T-helper 17 cell (primary cell): ENCODE measurements around the gene RHOJ. TPM values are rescaled to one million over a fixed set of nuclear protein-coding genes. Genes with fewer than 3 reads are reported as not detected.

Experiments used
- ATAC-seq: fragments of 150-1000 bp; cut with Tn5 transposase; 2 replicates; pipeline ENCODE4 v1.10.0; 2021; ENCODE audit warnings: mild to moderate bottlenecking, moderate library complexity
- DNase-seq, 3 donors: peaks; one replicate each; pipeline versions ENCODE4 v3.0.0 to v3.0.0-alpha.2; 2020 to 2021
- H3K9me3 ChIP-seq: one replicate; pipeline ENCODE4 v1.7.0; 2013; ENCODE audit warnings: low read length, mild to moderate bottlenecking; ENCODE audit not compliant: control insufficient read depth, poor library complexity, severe bottlenecking
- H3K27ac Mint-ChIP-seq: one replicate; pipeline ENCODE4 v1.8.0; 2022; ENCODE audit warnings: mild to moderate bottlenecking, moderate library complexity, mixed read lengths
- H3K27me3 Mint-ChIP-seq: one replicate; pipeline ENCODE4 v1.8.0; 2022; ENCODE audit warnings: mixed read lengths
- H3K36me3 Mint-ChIP-seq: one replicate; pipeline ENCODE4 v1.8.0; 2022; ENCODE audit warnings: low read depth, mixed read lengths
- H3K4me1 Mint-ChIP-seq: one replicate; pipeline ENCODE4 v1.8.0; 2022; ENCODE audit warnings: mild to moderate bottlenecking, mixed read lengths
- H3K4me3 Mint-ChIP-seq: one replicate; pipeline ENCODE4 v1.8.0; 2022; ENCODE audit warnings: mild to moderate bottlenecking, moderate library complexity, mixed read lengths
- total RNA-seq, 4 donors: library from RNA in 2 of 4; stranded (reverse) in 2 of 4; gene quantifications; one replicate each; pipeline ENCODE4 v1.2.3 and lab custom pipeline; 2022 to 2026

RHOJ gene
- total RNA-seq, 2 donors from 2014 or later, result not detected

DNA sequence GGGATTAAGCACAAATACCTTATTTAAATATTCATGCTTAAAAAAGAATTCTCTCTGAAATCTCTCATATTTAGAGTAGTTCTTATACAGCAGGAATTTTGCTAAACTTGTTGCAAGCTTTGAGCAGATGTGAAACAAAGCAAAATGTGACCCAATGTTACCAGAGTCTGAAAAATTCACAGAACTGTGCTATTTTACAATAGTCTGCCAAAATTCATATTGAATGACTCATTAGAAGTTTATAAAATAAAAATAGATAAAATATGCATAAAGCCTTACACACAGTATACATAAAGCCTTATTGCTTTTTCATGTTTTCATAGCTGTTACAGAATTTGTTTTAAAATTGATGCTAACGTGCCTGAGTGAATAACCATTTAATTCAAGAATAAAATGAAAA lies 17.8 kb upstream of the RHOJ start:
- Mint-ChIP-seq H3K27me3 (no peaks in the 10 kb centered on the region), H3K4me1 (no peaks in the 10 kb centered on the region), H3K36me3 (no peaks in the 10 kb centered on the region), H3K27ac (no peak overlapping the region), H3K4me3 (no peak overlapping the region)
- DNase-seq (no peak), ATAC-seq (no peak)
- H3K9me3 ChIP-seq, result no peaks in the 10 kb centered on the region

DNA sequence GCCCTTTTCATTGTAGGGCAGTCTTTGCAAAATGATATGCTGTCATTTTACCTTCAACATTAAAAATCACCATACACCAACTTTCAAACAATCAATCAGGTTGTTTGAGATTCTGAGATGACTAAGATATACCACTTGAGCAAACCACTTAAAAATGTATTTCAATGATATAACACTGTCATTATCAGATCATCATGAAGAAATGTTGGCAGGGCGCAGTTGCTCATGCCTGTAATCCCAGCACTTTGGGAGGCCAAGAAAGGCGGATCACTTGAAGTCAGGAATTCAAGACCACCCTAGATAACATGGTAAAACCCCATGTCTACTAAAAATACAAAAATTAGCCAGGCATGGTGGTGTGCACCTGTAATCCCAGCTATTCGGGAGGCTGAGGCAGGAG lies 13.0 kb upstream of the RHOJ start:
- ATAC-seq (no peak), DNase-seq (no peak)
- Mint-ChIP-seq H3K27me3 (no peaks in the 10 kb centered on the region), H3K27ac (no peak overlapping the region), H3K36me3 (no peaks in the 10 kb centered on the region), H3K4me1 (no peaks in the 10 kb centered on the region), H3K4me3 (no peak overlapping the region)
- no peaks in the 10 kb centered on the region for H3K9me3 ChIP-seq

DNA sequence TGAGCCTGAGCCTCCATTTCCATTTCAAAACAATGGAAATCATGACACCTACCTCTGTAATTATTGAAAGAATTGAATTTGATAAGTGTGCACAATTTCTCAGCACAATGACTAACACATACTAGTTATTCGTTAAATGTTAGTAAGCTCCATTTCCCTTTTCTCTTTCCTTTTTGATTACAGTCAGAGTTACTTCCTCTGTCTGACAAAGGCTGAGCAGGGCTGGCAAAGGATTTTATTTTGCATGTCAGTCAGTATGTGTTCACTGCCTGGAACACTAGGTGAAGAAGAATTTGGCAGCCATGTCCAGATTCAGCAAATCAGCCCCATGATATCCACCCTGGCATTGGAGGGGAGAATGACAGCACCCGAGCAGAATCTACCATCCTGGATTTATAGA lies 12.2 kb upstream of the RHOJ start:
- no peak for DNase-seq
- no peaks in the 10 kb centered on the region for H3K36me3 Mint-ChIP-seq
- H3K27me3 Mint-ChIP-seq, result no peaks in the 10 kb centered on the region
- no peaks in the 10 kb centered on the region for H3K9me3 ChIP-seq
- no peak overlapping the region for H3K4me3 Mint-ChIP-seq
- no peak overlapping the region for H3K27ac Mint-ChIP-seq
- H3K4me1 Mint-ChIP-seq, result no peaks in the 10 kb centered on the region
- no peak for ATAC-seq

DNA sequence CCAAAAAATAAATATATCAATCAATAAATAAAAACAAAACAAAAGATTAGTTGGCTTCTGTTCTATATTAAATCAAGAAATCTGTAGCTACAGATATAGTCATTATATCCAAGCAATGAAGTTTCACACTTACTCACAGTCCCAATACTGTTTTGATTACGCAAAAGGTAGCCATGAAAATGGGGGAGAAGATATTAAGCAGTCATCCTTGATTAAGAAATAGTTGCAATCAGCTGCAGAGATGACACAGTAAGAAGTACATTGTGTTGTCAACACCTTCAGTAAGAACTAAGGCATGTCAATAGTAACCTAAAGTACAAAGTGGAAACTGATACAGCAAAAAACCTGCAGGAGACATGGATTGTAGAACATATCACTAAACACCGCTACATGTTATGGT lies 11.0 kb upstream of the RHOJ start:
- ATAC-seq (no peak), DNase-seq (no peak)
- Mint-ChIP-seq H3K36me3 (no peaks in the 10 kb centered on the region), H3K27ac (no peak overlapping the region), H3K4me3 (no peak overlapping the region), H3K4me1 (no peaks in the 10 kb centered on the region), H3K27me3 (no peaks in the 10 kb centered on the region)
- H3K9me3 ChIP-seq, result no peaks in the 10 kb centered on the region

DNA sequence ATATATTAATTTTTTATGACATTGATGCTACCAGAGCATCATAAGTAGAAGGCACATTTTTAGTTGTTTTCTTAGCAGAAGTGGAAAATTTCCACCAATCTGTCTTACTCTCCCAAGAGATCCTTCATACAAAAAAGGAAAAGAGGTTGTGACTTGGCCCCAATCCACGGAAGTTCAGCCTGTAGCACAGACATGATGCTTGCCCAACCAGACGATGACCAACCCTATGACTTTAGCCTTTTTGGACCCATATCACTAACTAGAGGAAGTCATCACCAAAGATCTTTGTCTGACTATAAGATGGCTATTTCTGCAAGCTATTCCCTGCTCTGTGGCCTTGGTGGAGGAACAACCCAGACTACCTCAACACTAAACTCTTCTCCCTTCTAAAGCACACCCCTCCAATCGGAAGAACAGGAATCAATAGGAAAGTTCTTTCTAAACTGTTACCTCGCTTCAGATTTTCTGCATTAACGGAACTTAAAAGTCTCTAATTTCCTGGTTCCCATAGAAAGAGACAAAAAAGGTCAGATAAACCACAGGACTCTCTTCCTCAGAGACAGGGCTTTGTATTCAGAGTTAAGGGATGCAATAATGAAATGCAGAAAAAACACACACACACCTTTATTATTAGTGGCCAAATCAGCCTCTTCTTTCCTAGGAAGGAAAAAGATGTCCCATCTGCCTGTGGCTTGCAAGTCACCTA lies 4.1 kb upstream of the RHOJ start:
- DNase-seq (no peak), ATAC-seq (no peak)
- no peaks in the 10 kb centered on the region for H3K9me3 ChIP-seq
- no peak overlapping the region for H3K4me3 Mint-ChIP-seq
- peaks cover 24% of the 10 kb centered on the region for H3K27me3 Mint-ChIP-seq
- H3K36me3 Mint-ChIP-seq, result no peaks in the 10 kb centered on the region
- no peaks in the 10 kb centered on the region for H3K4me1 Mint-ChIP-seq
- no peak overlapping the region for H3K27ac Mint-ChIP-seq

DNA sequence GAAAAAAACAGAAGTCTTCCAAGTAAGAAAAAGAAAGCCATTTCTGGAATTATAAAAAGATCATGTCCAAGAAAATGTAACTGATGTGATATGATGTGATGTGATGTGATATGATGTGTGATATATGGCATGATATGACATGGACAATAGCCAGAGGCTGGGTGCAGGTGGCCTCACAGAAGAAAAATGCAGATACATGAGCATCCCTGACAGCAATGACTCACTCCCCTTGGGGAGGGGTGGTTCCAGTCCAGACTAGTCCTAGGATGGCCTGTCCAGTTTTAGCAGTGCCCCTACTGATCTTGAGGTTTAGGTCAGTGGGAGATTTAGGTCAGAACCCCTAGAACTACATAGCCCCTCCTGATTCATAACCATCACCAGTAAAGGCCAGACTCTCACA lies 3.5 kb upstream of the RHOJ start:
- DNase-seq (no peak), ATAC-seq (no peak)
- no peak overlapping the region for H3K27ac Mint-ChIP-seq
- no peak overlapping the region for H3K4me3 Mint-ChIP-seq
- H3K9me3 ChIP-seq, result no peaks in the 10 kb centered on the region
- H3K36me3 Mint-ChIP-seq, result no peaks in the 10 kb centered on the region
- peaks cover 24% of the 10 kb centered on the region for H3K27me3 Mint-ChIP-seq
- no peaks in the 10 kb centered on the region for H3K4me1 Mint-ChIP-seq

DNA sequence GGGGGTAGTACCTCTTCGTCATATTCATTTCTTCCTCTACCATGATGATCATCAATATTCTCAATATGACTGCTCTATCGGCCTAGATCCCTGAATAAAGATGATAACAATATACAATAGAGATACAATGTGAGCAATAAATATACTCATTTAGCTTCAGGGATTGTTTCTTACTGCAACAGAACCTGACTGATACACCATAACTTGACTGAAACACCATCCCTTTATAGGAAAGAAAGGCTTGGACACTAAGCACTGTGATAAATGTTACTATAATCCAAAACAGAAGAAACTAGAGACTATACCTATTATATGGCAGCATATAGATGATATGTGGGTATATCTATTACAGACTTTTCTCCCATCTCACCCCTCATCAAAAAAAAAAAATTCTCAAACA lies 1.2 kb upstream of the RHOJ start:
- Mint-ChIP-seq H3K27me3 (peaks cover 24% of the 10 kb centered on the region), H3K4me3 (no peak overlapping the region), H3K4me1 (no peaks in the 10 kb centered on the region), H3K27ac (no peak overlapping the region), H3K36me3 (no peaks in the 10 kb centered on the region)
- no peaks in the 10 kb centered on the region for H3K9me3 ChIP-seq
- DNase-seq (no peak), ATAC-seq (no peak)

DNA sequence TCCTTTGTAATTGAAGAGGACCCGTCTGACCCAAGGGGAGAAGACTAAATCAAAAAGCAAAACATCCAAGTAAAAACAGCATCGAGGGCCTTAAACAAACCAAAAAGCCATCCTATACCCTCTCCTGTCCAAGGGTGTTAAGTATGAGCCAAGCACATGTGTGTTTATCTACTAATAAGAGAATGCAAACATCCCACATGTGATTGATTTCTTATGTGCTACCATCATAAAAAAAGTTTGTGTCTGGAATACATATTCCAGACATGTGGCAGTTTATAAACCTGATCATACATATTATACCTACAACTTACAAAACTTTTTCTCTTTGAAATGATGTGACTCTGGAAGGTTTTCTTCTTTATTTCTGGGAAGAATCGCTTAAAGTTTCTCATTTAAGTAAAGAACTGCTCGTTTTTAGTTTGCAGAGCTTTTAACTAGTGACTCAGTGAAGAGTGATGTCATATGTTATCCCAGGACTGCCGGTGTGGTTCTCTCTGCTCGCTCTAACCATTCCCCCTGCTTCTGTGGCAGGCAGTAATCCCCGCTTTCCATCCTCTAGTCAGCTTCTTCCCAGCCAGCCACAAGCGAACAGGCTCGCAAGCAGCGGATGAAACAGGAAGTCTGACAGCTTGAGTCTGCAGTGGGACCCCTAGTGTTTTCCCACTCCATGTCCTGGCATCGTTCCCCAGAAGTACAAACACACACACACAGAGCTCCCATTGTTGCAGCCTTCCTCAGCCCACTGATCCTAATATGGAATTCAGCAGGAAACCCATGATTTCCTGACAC lies 431 bp upstream of the RHOJ start:
- no peaks in the 10 kb centered on the region for H3K9me3 ChIP-seq
- Mint-ChIP-seq H3K4me3 (no peak overlapping the region), H3K4me1 (no peaks in the 10 kb centered on the region), H3K27me3 (peaks cover 24% of the 10 kb centered on the region), H3K27ac (no peak overlapping the region), H3K36me3 (no peaks in the 10 kb centered on the region)
- ATAC-seq, result no peak
- DNase-seq, result no peak

DNA sequence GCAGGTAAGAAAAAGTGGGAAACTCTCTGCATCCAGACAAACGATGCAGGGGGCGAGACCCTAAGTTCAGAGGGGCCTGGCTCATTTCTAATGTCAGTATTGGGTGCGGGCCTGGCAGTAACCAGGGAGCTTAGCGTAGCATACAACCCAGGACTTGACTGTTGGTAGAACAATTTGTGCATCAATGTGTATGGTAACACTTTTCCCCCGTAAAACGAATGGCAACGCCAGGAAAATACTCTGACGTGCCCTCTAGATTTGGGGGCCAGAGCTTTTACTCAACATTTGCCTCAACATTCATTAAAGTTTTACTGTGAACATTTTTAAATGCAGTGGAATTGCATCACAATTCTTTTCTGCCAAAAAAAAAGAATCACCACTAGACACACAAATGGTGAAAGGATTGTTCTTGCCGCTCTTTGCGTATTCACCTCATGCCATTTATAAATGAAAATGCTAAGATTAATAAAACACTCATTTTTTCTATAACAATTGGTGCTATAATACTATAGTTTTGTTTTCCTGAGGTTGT lies 867 bp downstream of the RHOJ start:
- DNase-seq (no peak), ATAC-seq (no peak)
- Mint-ChIP-seq H3K36me3 (no peaks in the 10 kb centered on the region), H3K27me3 (peaks cover 17% of the 10 kb centered on the region), H3K4me1 (no peaks in the 10 kb centered on the region), H3K4me3 (no peak overlapping the region), H3K27ac (no peak overlapping the region)
- no peaks in the 10 kb centered on the region for H3K9me3 ChIP-seq

DNA sequence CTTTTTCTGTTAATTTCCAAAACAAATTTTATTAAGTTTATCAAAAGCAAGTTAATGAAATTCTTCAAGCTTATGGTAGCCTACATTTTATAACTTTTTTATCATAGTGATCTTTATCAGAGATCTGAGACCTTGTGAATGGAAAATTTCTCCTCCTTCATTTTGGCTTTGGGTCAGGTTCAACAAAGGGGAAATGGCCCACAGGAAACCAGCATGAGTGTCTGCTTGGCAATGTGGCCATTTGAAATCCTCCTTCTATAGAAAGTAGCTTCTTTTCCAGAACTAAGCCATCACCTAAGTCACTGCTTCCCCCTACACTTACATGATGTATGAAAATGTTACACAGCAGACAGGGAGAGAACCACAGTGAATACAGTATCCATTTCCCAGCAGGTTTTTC lies 1.6 kb downstream of the RHOJ start:
- Mint-ChIP-seq H3K27ac (no peak overlapping the region), H3K36me3 (no peaks in the 10 kb centered on the region), H3K27me3 (peaks cover 13% of the 10 kb centered on the region), H3K4me3 (no peak overlapping the region), H3K4me1 (no peaks in the 10 kb centered on the region)
- DNase-seq (no peak), ATAC-seq (no peak)
- no peaks in the 10 kb centered on the region for H3K9me3 ChIP-seq

DNA sequence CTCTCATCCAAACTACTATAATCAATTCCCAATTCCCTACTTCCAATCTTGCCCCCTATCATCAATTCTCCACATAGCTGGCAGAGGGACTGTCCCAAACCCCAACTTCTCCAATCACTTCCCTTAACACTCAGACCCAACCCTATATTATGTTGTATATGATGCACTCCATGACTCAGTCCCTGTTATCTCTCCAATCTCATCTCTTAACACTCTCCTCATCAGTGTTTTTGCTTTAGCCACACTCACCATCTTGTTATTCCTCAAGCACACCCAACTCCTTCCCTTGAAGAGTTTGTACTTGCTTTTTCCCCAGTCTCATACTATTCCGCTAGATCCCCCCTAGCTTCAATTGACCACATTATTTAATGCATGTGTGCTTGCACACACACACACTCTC lies 4.9 kb downstream of the RHOJ start:
- ATAC-seq (no peak), DNase-seq (no peak)
- H3K4me1 Mint-ChIP-seq, result no peaks in the 10 kb centered on the region
- no peaks in the 10 kb centered on the region for H3K9me3 ChIP-seq
- H3K36me3 Mint-ChIP-seq, result no peaks in the 10 kb centered on the region
- no peak overlapping the region for H3K4me3 Mint-ChIP-seq
- peaks cover 8% of the 10 kb centered on the region for H3K27me3 Mint-ChIP-seq
- no peak overlapping the region for H3K27ac Mint-ChIP-seq

DNA sequence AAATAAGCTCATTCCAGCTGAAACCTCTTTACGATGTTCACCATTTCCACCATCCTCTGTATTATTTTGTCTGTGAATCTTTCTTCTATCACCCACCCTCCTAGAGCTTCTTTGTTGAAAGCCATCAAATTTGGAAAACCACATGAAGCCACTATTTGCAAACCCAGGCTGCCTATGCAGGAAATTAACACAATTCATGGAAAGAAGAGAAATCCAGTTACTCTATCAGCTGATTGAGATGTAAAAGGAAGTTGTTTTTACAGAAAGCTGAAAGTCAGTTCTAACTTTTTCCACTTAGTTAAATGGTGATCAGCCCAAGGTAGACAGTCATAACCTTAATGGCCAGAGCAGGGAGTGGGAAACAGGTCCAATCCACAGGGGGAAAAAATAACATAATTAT lies 6.6 kb downstream of the RHOJ start:
- H3K36me3 Mint-ChIP-seq, result no peaks in the 10 kb centered on the region
- H3K27me3 Mint-ChIP-seq, result peaks cover 19% of the 10 kb centered on the region
- no peak for ATAC-seq
- no peak for DNase-seq
- H3K9me3 ChIP-seq, result no peaks in the 10 kb centered on the region
- H3K4me3 Mint-ChIP-seq, result no peak overlapping the region
- H3K27ac Mint-ChIP-seq, result no peak overlapping the region
- no peaks in the 10 kb centered on the region for H3K4me1 Mint-ChIP-seq

DNA sequence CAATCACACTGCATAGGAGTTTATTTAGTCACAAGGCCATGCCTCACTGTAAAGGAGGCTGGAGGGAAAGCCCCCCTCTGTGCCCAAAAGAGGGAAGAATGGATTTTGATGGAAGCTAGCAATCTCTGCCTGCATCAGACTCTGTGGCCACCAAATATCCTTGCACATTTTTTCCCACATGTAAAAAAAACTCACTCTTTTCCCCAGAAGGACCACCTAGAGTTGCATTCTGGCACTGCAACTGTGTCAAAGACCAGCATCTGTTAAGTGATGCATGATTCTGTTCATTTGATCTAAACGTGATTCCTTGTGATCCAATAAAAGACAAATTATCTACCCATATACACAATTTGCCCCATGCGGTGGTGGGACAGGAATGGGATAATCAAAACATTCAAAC lies 8.0 kb downstream of the RHOJ start:
- H3K4me1 Mint-ChIP-seq, result no peaks in the 10 kb centered on the region
- no peaks in the 10 kb centered on the region for H3K9me3 ChIP-seq
- peaks cover 19% of the 10 kb centered on the region for H3K27me3 Mint-ChIP-seq
- ATAC-seq, result no peak
- no peaks in the 10 kb centered on the region for H3K36me3 Mint-ChIP-seq
- no peak for DNase-seq
- no peak overlapping the region for H3K27ac Mint-ChIP-seq
- no peak overlapping the region for H3K4me3 Mint-ChIP-seq
